H9 (cell line): ENCODE data around the gene SH3PXD2B. TPM values are rescaled to one million over a fixed set of nuclear protein-coding genes. Genes with fewer than 3 reads are reported as not detected.

Experiments
- DNase-seq: peaks from one replicate; pipeline ENCODE4 v3.0.0-alpha.2; 2017
- H2AFZ ChIP-seq: one replicate; pipeline ENCODE4 v1.6.1; 2013; ENCODE audit warnings: mild to moderate bottlenecking, low read length, control low read depth, moderate library complexity
- H2AK5ac ChIP-seq: 2 replicates; pipeline ENCODE4 v1.6.1; 2013; ENCODE audit warnings: low read length, control low read depth, mixed read lengths; ENCODE audit not compliant: insufficient read length
- H2BK120ac ChIP-seq: one replicate; pipeline ENCODE4 v1.6.1; 2013; ENCODE audit warnings: low read depth, mild to moderate bottlenecking, low read length, control low read depth, inconsistent platforms; ENCODE audit not compliant: poor library complexity, severe bottlenecking
- H2BK12ac ChIP-seq: 2 replicates; pipeline ENCODE4 v1.6.1; 2013; ENCODE audit warnings: low read length, control low read depth, mixed read lengths, low read depth; ENCODE audit not compliant: insufficient read length
- H2BK15ac ChIP-seq: 2 replicates; pipeline ENCODE4 v1.6.1; 2013; ENCODE audit warnings: low read depth, low read length, control low read depth
- H2BK20ac ChIP-seq: one replicate; pipeline ENCODE4 v1.6.1; 2013; ENCODE audit warnings: low read depth, mild to moderate bottlenecking, low read length, control low read depth, inconsistent platforms; ENCODE audit not compliant: poor library complexity, severe bottlenecking
- H2BK5ac ChIP-seq: 2 replicates; pipeline ENCODE4 v1.6.1; 2013; ENCODE audit warnings: low read length, control low read depth, mixed read lengths; ENCODE audit not compliant: insufficient read length
- H3K14ac ChIP-seq: 2 replicates; pipeline ENCODE4 v1.6.1; 2013; ENCODE audit warnings: low read length, control low read depth; ENCODE audit not compliant: insufficient read depth
- H3K18ac ChIP-seq: 2 replicates; pipeline ENCODE4 v1.6.1; 2013; ENCODE audit warnings: low read depth, mild to moderate bottlenecking, mixed read lengths, low read length, control low read depth; ENCODE audit not compliant: insufficient read length
- H3K23ac ChIP-seq: 2 replicates; pipeline ENCODE4 v1.6.1; 2013; ENCODE audit warnings: low read length, control low read depth, mixed read lengths, low read depth; ENCODE audit not compliant: insufficient read length
- H3K23me2 ChIP-seq: 2 replicates; pipeline ENCODE4 v1.6.1; 2013; ENCODE audit warnings: low read depth, mild to moderate bottlenecking, mixed read lengths, low read length, control low read depth; ENCODE audit not compliant: insufficient read length, poor library complexity, severe bottlenecking
- H3K27ac ChIP-seq: 2 replicates; pipeline ENCODE4 v1.5.1; 2013; ENCODE audit warnings: low read length, control low read depth, mixed read lengths, low read depth; ENCODE audit not compliant: insufficient read length
- H3K27me3 ChIP-seq: 2 replicates; pipeline ENCODE4 v1.6.1; 2013; ENCODE audit warnings: low read length, control low read depth, inconsistent platforms; ENCODE audit not compliant: insufficient read depth
- H3K4ac ChIP-seq: 2 replicates; pipeline ENCODE4 v1.6.1; 2013; ENCODE audit warnings: low read depth, mild to moderate bottlenecking, control low read depth, inconsistent platforms, low read length, moderate library complexity
- H3K4me1 ChIP-seq: 2 replicates; pipeline ENCODE4 v1.6.1; 2013; ENCODE audit warnings: low read length, control low read depth, inconsistent platforms; ENCODE audit not compliant: insufficient read depth
- H3K4me2 ChIP-seq: 2 replicates; pipeline ENCODE4 v1.6.1; 2013; ENCODE audit warnings: low read length, control low read depth, mixed read lengths; ENCODE audit not compliant: insufficient read length, insufficient read depth
- H3K56ac ChIP-seq: 2 replicates; pipeline ENCODE4 v1.6.1; 2013; ENCODE audit warnings: low read depth, mild to moderate bottlenecking, mixed read lengths, low read length, control low read depth; ENCODE audit not compliant: insufficient read length
- H3K79me1 ChIP-seq: 2 replicates; pipeline ENCODE4 v1.6.1; 2013; ENCODE audit warnings: low read depth, mild to moderate bottlenecking, moderate library complexity, low read length, control low read depth, inconsistent platforms; ENCODE audit not compliant: insufficient read depth, poor library complexity, severe bottlenecking
- H3K79me2 ChIP-seq: 2 replicates; pipeline ENCODE4 v1.6.1; 2013; ENCODE audit warnings: low read length, control low read depth, inconsistent platforms; ENCODE audit not compliant: insufficient read depth
- H3K9ac ChIP-seq: 2 replicates; pipeline ENCODE4 v1.6.1; 2013; ENCODE audit warnings: low read length, control low read depth, mixed read lengths; ENCODE audit not compliant: insufficient read length; ENCODE audit errors: extremely low read depth
- H3K9me3 ChIP-seq: one replicate; pipeline ENCODE4 v1.6.1; 2013; ENCODE audit warnings: low read depth, low read length, inconsistent platforms; ENCODE audit not compliant: control insufficient read depth
- H3T11ph ChIP-seq: one replicate; pipeline ENCODE4 v1.6.1; 2013; ENCODE audit warnings: mild to moderate bottlenecking, low read length, control low read depth, inconsistent platforms
- H4K20me1 ChIP-seq: one replicate; pipeline ENCODE4 v1.6.1; 2013; ENCODE audit not compliant: control insufficient read depth, insufficient read length, insufficient read depth
- H4K5ac ChIP-seq: 2 replicates; pipeline ENCODE4 v1.6.1; 2013; ENCODE audit warnings: low read depth, mild to moderate bottlenecking, mixed read lengths, low read length, control low read depth; ENCODE audit not compliant: insufficient read length
- H4K8ac ChIP-seq: replicated peaks from 2 replicates; pipeline ENCODE4 v1.6.1; 2013; ENCODE audit warnings: low read length, control low read depth, mixed read lengths, low read depth; ENCODE audit not compliant: insufficient read length
- H4K91ac ChIP-seq: 2 replicates; pipeline ENCODE4 v1.6.1; 2013; ENCODE audit warnings: low read depth, mild to moderate bottlenecking, moderate library complexity, mixed read lengths, low read length, control low read depth; ENCODE audit not compliant: insufficient read length
- H3K27ac Mint-ChIP-seq, 3 experiments: 2 replicates in 2 of 3; 3 replicates in 1 of 3; pipeline ENCODE4 v1.8.0; 2020 to 2021; ENCODE audit warnings: mixed read lengths in 3 of 3, mild to moderate bottlenecking in 1 of 3, moderate library complexity in 1 of 3
- H3K27me3 Mint-ChIP-seq: 2 replicates; pipeline ENCODE4 v1.8.0; 2021; ENCODE audit warnings: low read depth, mild to moderate bottlenecking, moderate library complexity, mixed read lengths
- H3K36me3 Mint-ChIP-seq, 3 experiments: 2 replicates in 2 of 3; 3 replicates in 1 of 3; pipeline ENCODE4 v1.8.0; 2020 to 2021; ENCODE audit warnings: low read depth in 3 of 3, mixed read lengths in 3 of 3; ENCODE audit not compliant: insufficient read depth in 1 of 3
- H3K4me1 Mint-ChIP-seq, 2 experiments: 2 replicates each; pipeline ENCODE4 v1.8.0; 2020; ENCODE audit warnings: mixed read lengths in 2 of 2
- H3K4me3 Mint-ChIP-seq, 2 experiments: 2 replicates in 1 of 2; 3 replicates in 1 of 2; pipeline ENCODE4 v1.8.0; 2020 to 2021; ENCODE audit warnings: mild to moderate bottlenecking in 2 of 2, mixed read lengths in 2 of 2, moderate library complexity in 1 of 2
- H3K9me3 Mint-ChIP-seq, 2 experiments: 2 replicates in 1 of 2; 3 replicates in 1 of 2; pipeline ENCODE4 v1.8.0; 2020; ENCODE audit warnings: mild to moderate bottlenecking in 2 of 2, mixed read lengths in 2 of 2, moderate library complexity in 1 of 2
- WGBS: extraction: QIAGEN DNeasy Blood & Tissue Kit; methylation state at CpG from one replicate; pipeline ENCODE4 v1.1.7; 2013; ENCODE audit warnings: missing lambda C conversion rate, low lambda C conversion rate, mixed read lengths; ENCODE audit not compliant: insufficient read length; ENCODE audit errors: extremely low coverage; 5-methylcytosine and 5-hydroxymethylcytosine counted together
- total RNA-seq: library from RNA; stranded (reverse); gene quantifications from 2 replicates; pipeline ENCODE4 v1.2.1, GENCODE V29; 2021
- TF ChIP-seq, protein P1 (sequence below): fragments of 200-600 bp; sonication (generic); conservative IDR thresholded peaks from 3 replicates; pipeline ENCODE4 v1.8.0; 2021; ENCODE audit warnings: antibody characterized with exemption, mild to moderate bottlenecking

Gene SH3PXD2B
- total RNA-seq, 1 experiment from 2014 or later = 49.0 TPM

DNA sequence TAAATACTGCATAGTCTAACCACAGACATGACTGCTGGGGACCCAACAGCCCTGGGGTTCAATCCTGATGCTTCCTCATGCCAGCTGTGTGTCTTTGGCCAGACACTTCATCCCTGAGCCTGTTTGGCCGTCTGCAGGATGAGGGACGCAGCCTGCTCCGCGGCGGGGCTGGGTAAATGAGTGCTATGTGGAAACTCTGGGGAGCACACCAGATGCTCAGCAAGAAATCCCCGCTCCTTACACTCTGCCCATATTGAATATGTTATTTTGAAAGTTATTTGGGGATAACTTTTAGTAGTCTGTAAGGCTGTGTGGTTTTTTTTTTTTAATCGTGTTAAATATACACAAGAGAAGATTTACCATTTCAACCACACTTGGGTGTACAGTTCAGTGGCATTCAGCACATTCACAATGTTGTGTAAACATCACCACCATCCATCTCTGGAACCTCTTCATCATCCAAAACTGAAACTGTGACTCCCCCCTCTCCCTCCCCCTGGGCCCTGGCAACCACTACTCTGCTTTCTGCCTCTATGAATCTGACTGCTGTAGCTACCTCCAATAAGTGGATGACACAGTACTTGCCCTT, 42.7 kb downstream of the SH3PXD2B start:
- H4K5ac ChIP-seq = no peak overlapping the region
- no peak overlapping the region for H3T11ph ChIP-seq
- no peak overlapping the region for H2BK15ac ChIP-seq
- TF ChIP-seq, protein P1, sequence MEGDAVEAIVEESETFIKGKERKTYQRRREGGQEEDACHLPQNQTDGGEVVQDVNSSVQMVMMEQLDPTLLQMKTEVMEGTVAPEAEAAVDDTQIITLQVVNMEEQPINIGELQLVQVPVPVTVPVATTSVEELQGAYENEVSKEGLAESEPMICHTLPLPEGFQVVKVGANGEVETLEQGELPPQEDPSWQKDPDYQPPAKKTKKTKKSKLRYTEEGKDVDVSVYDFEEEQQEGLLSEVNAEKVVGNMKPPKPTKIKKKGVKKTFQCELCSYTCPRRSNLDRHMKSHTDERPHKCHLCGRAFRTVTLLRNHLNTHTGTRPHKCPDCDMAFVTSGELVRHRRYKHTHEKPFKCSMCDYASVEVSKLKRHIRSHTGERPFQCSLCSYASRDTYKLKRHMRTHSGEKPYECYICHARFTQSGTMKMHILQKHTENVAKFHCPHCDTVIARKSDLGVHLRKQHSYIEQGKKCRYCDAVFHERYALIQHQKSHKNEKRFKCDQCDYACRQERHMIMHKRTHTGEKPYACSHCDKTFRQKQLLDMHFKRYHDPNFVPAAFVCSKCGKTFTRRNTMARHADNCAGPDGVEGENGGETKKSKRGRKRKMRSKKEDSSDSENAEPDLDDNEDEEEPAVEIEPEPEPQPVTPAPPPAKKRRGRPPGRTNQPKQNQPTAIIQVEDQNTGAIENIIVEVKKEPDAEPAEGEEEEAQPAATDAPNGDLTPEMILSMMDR = no peak
- no peak overlapping the region for H2AK5ac ChIP-seq
- no peaks in the 10 kb centered on the region for H3K4me1 ChIP-seq
- no peaks in the 10 kb centered on the region for H3K23me2 ChIP-seq
- no peaks in the 10 kb centered on the region for H4K20me1 ChIP-seq
- no peak overlapping the region for H2BK5ac ChIP-seq
- H3K4me2 ChIP-seq = no peak overlapping the region
- no peak overlapping the region for H3K18ac ChIP-seq
- no peak overlapping the region for H2BK12ac ChIP-seq
- H3K23ac ChIP-seq = no peak overlapping the region
- WGBS = no CpG with 5 or more reads among the region's 7 CpGs
- H3K36me3 Mint-ChIP-seq = peaks cover 5 to 31% (median 30%) of the 10 kb centered on the region in 3 experiments; a peak in 6 of 7 replicates
- no peak for DNase-seq
- no peak overlapping the region for H4K91ac ChIP-seq
- peaks cover 0 to 11% of the 10 kb centered on the region in 2 experiments; a peak in 3 of 4 replicates for H3K4me1 Mint-ChIP-seq
- no peak overlapping the region for H3K4me3 Mint-ChIP-seq
- no peak overlapping the region for H3K27ac ChIP-seq
- H3K9ac ChIP-seq = no peak overlapping the region
- no peak overlapping the region for H2BK120ac ChIP-seq
- H3K56ac ChIP-seq = no peak overlapping the region
- no peak overlapping the region for H2BK20ac ChIP-seq
- H3K4ac ChIP-seq = no peak overlapping the region
- no peaks in the 10 kb centered on the region for H3K9me3 ChIP-seq
- H3K27ac Mint-ChIP-seq = peak overlapping the region in 2 of 3 experiments; percentile 36 to 44; a peak in 1 of 7 replicates
- H3K79me1 ChIP-seq = no peaks in the 10 kb centered on the region
- H3K27me3 Mint-ChIP-seq = no peaks in the 10 kb centered on the region
- H3K9me3 Mint-ChIP-seq = no peaks in the 10 kb centered on the region; a peak in 2 of 5 replicates
- no peak overlapping the region for H2AFZ ChIP-seq
- H4K8ac ChIP-seq = no peak overlapping the region
- no peaks in the 10 kb centered on the region for H3K79me2 ChIP-seq
- H3K14ac ChIP-seq = no peak overlapping the region
- no peaks in the 10 kb centered on the region for H3K27me3 ChIP-seq
